ENCODE measurements around the gene PEX13. TPM values are rescaled to one million over a fixed set of nuclear protein-coding genes. Genes with fewer than 3 reads are reported as not detected.
A peak's percentile ranks its signal among the peaks of the same experiment; 100 is the strongest.

The PEX13 gene
- total RNA-seq, 1 donor from 2014 or later, result 28.8 TPM

DNA sequence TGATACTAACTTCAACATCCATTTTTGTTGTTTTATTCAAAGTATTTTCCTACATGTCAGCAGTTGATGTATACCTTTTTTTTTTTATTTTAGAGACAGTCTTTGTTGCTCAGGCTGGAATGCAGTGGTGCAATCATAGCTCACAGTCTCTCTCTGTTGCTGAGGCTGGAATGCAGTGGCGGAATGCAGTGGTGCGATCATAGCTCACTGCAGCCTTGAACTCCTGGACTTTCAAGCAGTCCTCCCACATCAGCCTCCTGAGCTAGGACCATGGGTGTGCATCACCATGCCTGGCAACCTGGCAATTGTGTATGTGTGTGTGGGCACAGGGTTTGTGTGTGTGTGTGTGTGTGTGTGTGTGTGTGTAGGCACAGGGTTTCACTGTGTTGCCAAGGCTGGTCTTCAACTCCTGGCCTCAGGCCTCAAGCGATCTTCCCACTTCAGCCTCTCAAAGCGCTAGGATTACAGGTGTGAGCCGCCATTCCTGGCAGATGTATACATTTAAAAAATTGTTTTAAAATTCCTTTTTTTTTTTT is 72.9 kb downstream of the PEX13 start:
- Histone ChIP-seq H3K36me3 (ENCODE audit: insufficient read depth, low read length) (peaks cover 13% of the 10 kb centered on the region), H3K27me3 (ENCODE audit: insufficient read depth, low read length) (no peaks in the 10 kb centered on the region), H4K20me1 (ENCODE audit: insufficient read depth, low read length) (no peaks in the 10 kb centered on the region), H3K4me1 (ENCODE audit: insufficient read depth, low read length) (no peaks in the 10 kb centered on the region), H3K79me2 (ENCODE audit: insufficient read depth, low read length) (no peaks in the 10 kb centered on the region), H3K4me3 (ENCODE audit: insufficient read depth, low read depth, low read length) (no peak overlapping the region), H3K9ac (ENCODE audit: low read length) (no peak overlapping the region), H3K27ac (ENCODE audit: low read depth, low read length) (no peak overlapping the region), H2AFZ (ENCODE audit: low read depth, low read length) (no peak overlapping the region), H3K4me2 (ENCODE audit: low read length) (no peak overlapping the region), H3K9me3 (ENCODE audit: insufficient read depth, low read depth, low read length) (no peaks in the 10 kb centered on the region)
- FAIRE-seq (no peak), DNase-seq (ENCODE audit: low read depth) (no peak)
- H3K36me3 Mint-ChIP-seq (ENCODE audit: low read depth, unreplicated experiment), result peaks cover 5% of the 10 kb centered on the region
- no peaks in the 10 kb centered on the region for H3K4me1 Mint-ChIP-seq (ENCODE audit: low read depth, unreplicated experiment)
- peak overlapping the region; percentile 72 for H3K27ac Mint-ChIP-seq (ENCODE audit: unreplicated experiment)
- H3K27me3 Mint-ChIP-seq (ENCODE audit: low read depth, unreplicated experiment), result no peaks in the 10 kb centered on the region
- H3K4me3 Mint-ChIP-seq (ENCODE audit: unreplicated experiment), result no peak overlapping the region
- TF ChIP-seq, protein P1, sequence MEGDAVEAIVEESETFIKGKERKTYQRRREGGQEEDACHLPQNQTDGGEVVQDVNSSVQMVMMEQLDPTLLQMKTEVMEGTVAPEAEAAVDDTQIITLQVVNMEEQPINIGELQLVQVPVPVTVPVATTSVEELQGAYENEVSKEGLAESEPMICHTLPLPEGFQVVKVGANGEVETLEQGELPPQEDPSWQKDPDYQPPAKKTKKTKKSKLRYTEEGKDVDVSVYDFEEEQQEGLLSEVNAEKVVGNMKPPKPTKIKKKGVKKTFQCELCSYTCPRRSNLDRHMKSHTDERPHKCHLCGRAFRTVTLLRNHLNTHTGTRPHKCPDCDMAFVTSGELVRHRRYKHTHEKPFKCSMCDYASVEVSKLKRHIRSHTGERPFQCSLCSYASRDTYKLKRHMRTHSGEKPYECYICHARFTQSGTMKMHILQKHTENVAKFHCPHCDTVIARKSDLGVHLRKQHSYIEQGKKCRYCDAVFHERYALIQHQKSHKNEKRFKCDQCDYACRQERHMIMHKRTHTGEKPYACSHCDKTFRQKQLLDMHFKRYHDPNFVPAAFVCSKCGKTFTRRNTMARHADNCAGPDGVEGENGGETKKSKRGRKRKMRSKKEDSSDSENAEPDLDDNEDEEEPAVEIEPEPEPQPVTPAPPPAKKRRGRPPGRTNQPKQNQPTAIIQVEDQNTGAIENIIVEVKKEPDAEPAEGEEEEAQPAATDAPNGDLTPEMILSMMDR (IDR thresholded peaks at IDR 0.05; ENCODE audit: insufficient read depth, low read depth, low read length), result no peak
- no peak for TF ChIP-seq EZH2 (IDR thresholded peaks at IDR 0.05; ENCODE audit: insufficient read depth, low read length)
- no peaks in the 10 kb centered on the region for H3K9me3 Mint-ChIP-seq (ENCODE audit: unreplicated experiment)

DNA sequence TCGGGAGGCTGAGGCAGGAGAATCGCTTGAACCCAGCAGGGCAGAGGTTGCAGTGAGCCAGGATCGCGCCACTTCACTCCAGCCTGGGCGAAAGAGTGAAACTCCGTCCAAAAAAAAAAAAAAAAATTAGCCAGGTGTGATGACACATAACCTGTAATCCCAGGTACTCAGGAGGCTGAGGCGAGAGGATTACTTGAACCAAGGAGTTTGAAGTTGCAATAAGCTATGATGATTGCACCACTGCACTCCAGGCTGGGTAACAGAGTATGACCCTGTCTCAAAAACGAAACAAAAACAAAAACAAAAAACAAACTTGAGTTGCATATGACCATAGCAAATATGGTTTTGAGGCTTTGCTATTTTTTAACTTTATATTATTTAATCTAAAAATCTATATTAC is 74.0 kb downstream of the PEX13 start:
- DNase-seq (ENCODE audit: low read depth), result no peak
- Mint-ChIP-seq H3K27me3 (ENCODE audit: low read depth, unreplicated experiment) (no peaks in the 10 kb centered on the region), H3K4me1 (ENCODE audit: low read depth, unreplicated experiment) (no peaks in the 10 kb centered on the region), H3K4me3 (ENCODE audit: unreplicated experiment) (no peak overlapping the region), H3K9me3 (ENCODE audit: unreplicated experiment) (no peaks in the 10 kb centered on the region), H3K36me3 (ENCODE audit: low read depth, unreplicated experiment) (peaks cover 13% of the 10 kb centered on the region), H3K27ac (ENCODE audit: unreplicated experiment) (no peak overlapping the region)
- H3K9me3 ChIP-seq (ENCODE audit: insufficient read depth, low read depth, low read length), result no peaks in the 10 kb centered on the region
- no peaks in the 10 kb centered on the region for H4K20me1 ChIP-seq (ENCODE audit: insufficient read depth, low read length)
- TF ChIP-seq, protein P1 (IDR thresholded peaks at IDR 0.05; ENCODE audit: insufficient read depth, low read depth, low read length), result no peak
- TF ChIP-seq EZH2 (IDR thresholded peaks at IDR 0.05; ENCODE audit: insufficient read depth, low read length), result no peak
- no peaks in the 10 kb centered on the region for H3K4me1 ChIP-seq (ENCODE audit: insufficient read depth, low read length)
- no peaks in the 10 kb centered on the region for H3K79me2 ChIP-seq (ENCODE audit: insufficient read depth, low read length)
- FAIRE-seq, result no peak
- H2AFZ ChIP-seq (ENCODE audit: low read depth, low read length), result no peak overlapping the region
- H3K27me3 ChIP-seq (ENCODE audit: insufficient read depth, low read length), result no peaks in the 10 kb centered on the region
- H3K27ac ChIP-seq (ENCODE audit: low read depth, low read length), result no peak overlapping the region
- no peak overlapping the region for H3K9ac ChIP-seq (ENCODE audit: low read length)
- no peak overlapping the region for H3K4me3 ChIP-seq (ENCODE audit: insufficient read depth, low read depth, low read length)
- H3K36me3 ChIP-seq (ENCODE audit: insufficient read depth, low read length), result peaks cover 10% of the 10 kb centered on the region
- H3K4me2 ChIP-seq (ENCODE audit: low read length), result no peak overlapping the region

DNA sequence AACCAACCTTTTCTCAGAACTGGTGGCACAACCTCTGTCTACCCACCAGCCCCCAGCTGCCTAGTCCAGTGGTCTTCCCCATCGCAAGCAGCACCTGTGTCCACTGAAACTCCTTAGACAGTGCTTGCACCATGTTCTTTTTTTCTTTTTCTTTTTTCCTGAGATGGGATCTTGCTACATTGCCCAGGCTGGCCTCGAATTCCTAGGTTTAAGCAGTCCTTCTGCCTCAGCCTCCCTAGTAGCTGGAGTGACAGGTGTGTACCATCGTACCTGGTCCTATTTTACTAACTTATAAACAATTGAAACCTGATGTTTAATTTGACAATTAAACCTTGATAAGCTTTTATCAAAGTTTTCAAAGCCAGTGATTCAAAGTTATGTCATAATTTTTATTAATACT is 78.9 kb downstream of the PEX13 start:
- H3K27ac Mint-ChIP-seq (ENCODE audit: unreplicated experiment), result no peak overlapping the region
- TF ChIP-seq, protein P1 (IDR thresholded peaks at IDR 0.05; ENCODE audit: insufficient read depth, low read depth, low read length), result no peak
- TF ChIP-seq EZH2 (IDR thresholded peaks at IDR 0.05; ENCODE audit: insufficient read depth, low read length), result no peak
- Histone ChIP-seq H3K79me2 (ENCODE audit: insufficient read depth, low read length) (no peaks in the 10 kb centered on the region), H3K9ac (ENCODE audit: low read length) (no peak overlapping the region), H3K36me3 (ENCODE audit: insufficient read depth, low read length) (peaks cover 6% of the 10 kb centered on the region), H3K27me3 (ENCODE audit: insufficient read depth, low read length) (no peaks in the 10 kb centered on the region), H3K27ac (ENCODE audit: low read depth, low read length) (no peak overlapping the region), H3K4me1 (ENCODE audit: insufficient read depth, low read length) (no peaks in the 10 kb centered on the region), H4K20me1 (ENCODE audit: insufficient read depth, low read length) (no peaks in the 10 kb centered on the region), H3K4me3 (ENCODE audit: insufficient read depth, low read depth, low read length) (no peak overlapping the region), H3K9me3 (ENCODE audit: insufficient read depth, low read depth, low read length) (no peaks in the 10 kb centered on the region), H2AFZ (ENCODE audit: low read depth, low read length) (no peak overlapping the region), H3K4me2 (ENCODE audit: low read length) (no peak overlapping the region)
- peaks cover 8% of the 10 kb centered on the region for H3K36me3 Mint-ChIP-seq (ENCODE audit: low read depth, unreplicated experiment)
- no peak for DNase-seq (ENCODE audit: low read depth)
- H3K27me3 Mint-ChIP-seq (ENCODE audit: low read depth, unreplicated experiment), result no peaks in the 10 kb centered on the region
- no peaks in the 10 kb centered on the region for H3K9me3 Mint-ChIP-seq (ENCODE audit: unreplicated experiment)
- no peak for FAIRE-seq
- no peaks in the 10 kb centered on the region for H3K4me1 Mint-ChIP-seq (ENCODE audit: low read depth, unreplicated experiment)
- no peak overlapping the region for H3K4me3 Mint-ChIP-seq (ENCODE audit: unreplicated experiment)
